ENCODE results near the gene SCYL3.

Gene SCYL3

GRCh38 chr1:169891539-169891885 is 2.2 kb downstream of the SCYL3 start:
- no peak for DNase-seq (ENCODE audit: low read depth)
- no peak for TF ChIP-seq CTCF (conservative IDR thresholded peaks at IDR 0.05; ENCODE audit: low read length)
- H3K4me3 ChIP-seq (ENCODE audit: low read length): no peak overlapping the region

GRCh38 chr1:169890761-169891538 is 2.7 kb downstream of the SCYL3 start:
- no peak for TF ChIP-seq CTCF (conservative IDR thresholded peaks at IDR 0.05; ENCODE audit: low read length)
- DNase-seq (ENCODE audit: low read depth): no peak
- no peak overlapping the region for H3K4me3 ChIP-seq (ENCODE audit: low read length)

- no peak for DNase-seq (ENCODE audit: low read depth)
- no peak overlapping the region for H3K4me3 ChIP-seq (ENCODE audit: low read length)
- no peak for TF ChIP-seq CTCF (conservative IDR thresholded peaks at IDR 0.05; ENCODE audit: low read length)
Measured at GRCh38 chr1:169889871-169890270, 3.8 kb downstream of the SCYL3 start.

GRCh38 chr1:169886931-169887330 is 6.8 kb downstream of the SCYL3 start:
- no peak for TF ChIP-seq CTCF (conservative IDR thresholded peaks at IDR 0.05; ENCODE audit: low read length)

GRCh38 chr1:169886422-169886821 is 7.3 kb downstream of the SCYL3 start:
- no peak for DNase-seq (ENCODE audit: low read depth)
- no peak for TF ChIP-seq CTCF (conservative IDR thresholded peaks at IDR 0.05; ENCODE audit: low read length)
- H3K4me3 ChIP-seq (ENCODE audit: low read length): no peak overlapping the region

More at GRCh38 chr1:169886931-169887330, 6.8 kb downstream of the SCYL3 start:
- DNase-seq (ENCODE audit: low read depth): no peak
- no peak overlapping the region for H3K4me3 ChIP-seq (ENCODE audit: low read length)

GRCh38 chr1:169885207-169885606 is 8.5 kb downstream of the SCYL3 start:
- TF ChIP-seq CTCF (conservative IDR thresholded peaks at IDR 0.05; ENCODE audit: low read length): no peak
- no peak for DNase-seq (ENCODE audit: low read depth)
- H3K4me3 ChIP-seq (ENCODE audit: low read length): no peak overlapping the region

GRCh38 chr1:169884634-169885033 is 9.1 kb downstream of the SCYL3 start:
- no peak for DNase-seq (ENCODE audit: low read depth)
- TF ChIP-seq CTCF (conservative IDR thresholded peaks at IDR 0.05; ENCODE audit: low read length): no peak
- H3K4me3 ChIP-seq (ENCODE audit: low read length): no peak overlapping the region

Measured in AG10803 (cell line).